ENCODE results near the gene EXOC4. TPM values are rescaled to one million over a fixed set of nuclear protein-coding genes. Genes with fewer than 3 reads are reported as not detected.
"Not testable (repeated sequence)": the region's sequence is repeated elsewhere in the genome, so short reads cannot be mapped to it uniquely, and the experiment has no call there.

The EXOC4 gene
- total RNA-seq, 1 donor from 2014 or later = 99.2 TPM

DNA sequence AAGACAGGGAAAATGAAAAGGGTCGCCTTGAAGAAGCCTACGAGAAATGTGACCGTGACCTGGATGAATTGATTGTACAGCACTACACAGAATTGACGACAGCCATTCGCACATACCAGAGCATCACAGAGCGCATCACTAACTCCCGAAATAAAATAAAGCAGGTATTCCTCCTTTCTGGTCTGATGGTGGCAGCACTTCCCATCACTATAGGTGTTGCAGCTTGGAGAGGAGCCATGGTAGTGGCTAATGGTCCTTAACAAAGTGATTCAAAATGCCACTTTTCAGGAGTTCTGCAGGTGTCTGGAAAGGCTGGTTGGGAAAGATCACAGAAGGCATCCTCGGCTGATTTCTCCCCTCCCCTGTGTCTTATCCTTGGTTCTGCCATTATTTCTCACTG is 22.1 kb downstream of the EXOC4 start:
- TF ChIP-seq, protein P1, sequence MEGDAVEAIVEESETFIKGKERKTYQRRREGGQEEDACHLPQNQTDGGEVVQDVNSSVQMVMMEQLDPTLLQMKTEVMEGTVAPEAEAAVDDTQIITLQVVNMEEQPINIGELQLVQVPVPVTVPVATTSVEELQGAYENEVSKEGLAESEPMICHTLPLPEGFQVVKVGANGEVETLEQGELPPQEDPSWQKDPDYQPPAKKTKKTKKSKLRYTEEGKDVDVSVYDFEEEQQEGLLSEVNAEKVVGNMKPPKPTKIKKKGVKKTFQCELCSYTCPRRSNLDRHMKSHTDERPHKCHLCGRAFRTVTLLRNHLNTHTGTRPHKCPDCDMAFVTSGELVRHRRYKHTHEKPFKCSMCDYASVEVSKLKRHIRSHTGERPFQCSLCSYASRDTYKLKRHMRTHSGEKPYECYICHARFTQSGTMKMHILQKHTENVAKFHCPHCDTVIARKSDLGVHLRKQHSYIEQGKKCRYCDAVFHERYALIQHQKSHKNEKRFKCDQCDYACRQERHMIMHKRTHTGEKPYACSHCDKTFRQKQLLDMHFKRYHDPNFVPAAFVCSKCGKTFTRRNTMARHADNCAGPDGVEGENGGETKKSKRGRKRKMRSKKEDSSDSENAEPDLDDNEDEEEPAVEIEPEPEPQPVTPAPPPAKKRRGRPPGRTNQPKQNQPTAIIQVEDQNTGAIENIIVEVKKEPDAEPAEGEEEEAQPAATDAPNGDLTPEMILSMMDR (IDR thresholded peaks at IDR 0.05) = no peak
- TF ChIP-seq POLR2A (IDR thresholded peaks at IDR 0.05) (no peak), POLR2AphosphoS5 (IDR thresholded peaks at IDR 0.05; ENCODE audit: insufficient read depth in 1 of 2, low read depth in 1 of 2) (no peak)
- Histone ChIP-seq H3K27me3 (no peaks in the 10 kb centered on the region), H3K4me3 (no peak overlapping the region), H3K4me1 (peaks cover 7% of the 10 kb centered on the region), H3K27ac (no peak overlapping the region), H3K36me3 (peaks cover 0 to 14% of the 10 kb centered on the region in 2 donors), H3K9me3 (no peaks in the 10 kb centered on the region)
- DNase-seq (ENCODE audit: extremely low spot score in 2 of 2) = no peak
- intact Hi-C loops (cut with DNase I) = no loop called here

DNA sequence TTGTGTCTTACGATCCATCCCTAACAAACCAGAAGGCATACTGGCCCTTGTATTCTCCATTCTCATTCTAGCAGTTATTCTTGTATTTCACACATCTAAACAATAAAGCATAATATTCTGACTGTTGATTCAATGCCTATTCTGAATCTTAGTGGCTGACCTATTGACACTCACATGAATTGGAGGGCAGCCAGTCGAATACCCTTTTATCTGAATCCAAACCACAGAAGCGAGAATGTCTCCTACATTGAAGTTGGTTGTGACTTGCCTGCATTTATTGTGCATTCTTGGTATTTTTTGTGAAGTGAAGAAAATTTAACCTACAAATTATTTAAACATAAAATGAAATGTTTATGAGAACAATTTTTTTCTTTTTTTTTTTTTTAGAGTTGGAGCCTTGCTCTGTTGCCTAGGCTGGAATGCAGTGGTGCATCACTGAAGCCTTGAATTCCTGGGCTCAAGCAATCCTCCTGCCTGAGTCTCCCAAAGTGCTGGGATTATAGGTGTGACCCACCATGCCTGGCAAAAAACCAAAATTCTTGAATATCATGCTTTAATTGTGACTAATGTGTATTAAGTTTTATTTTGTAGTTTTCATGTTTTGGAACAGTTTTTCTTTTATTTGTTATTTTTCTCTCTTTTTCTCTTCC is 22.7 kb downstream of the EXOC4 start:
- Histone ChIP-seq H3K4me3 (no peak overlapping the region), H3K36me3 (peaks cover 0 to 14% of the 10 kb centered on the region in 2 donors), H3K27ac (no peak overlapping the region), H3K4me1 (peaks cover 7% of the 10 kb centered on the region), H3K27me3 (no peaks in the 10 kb centered on the region), H3K9me3 (no peaks in the 10 kb centered on the region)
- DNase-seq (ENCODE audit: extremely low spot score in 2 of 2) = no peak
- intact Hi-C loops (cut with DNase I) = no loop called here
- TF ChIP-seq POLR2AphosphoS5 (IDR thresholded peaks at IDR 0.05; ENCODE audit: insufficient read depth in 1 of 2, low read depth in 1 of 2) (no peak), POLR2A (IDR thresholded peaks at IDR 0.05) (no peak)
- TF ChIP-seq, protein P1 (IDR thresholded peaks at IDR 0.05) = no peak

DNA sequence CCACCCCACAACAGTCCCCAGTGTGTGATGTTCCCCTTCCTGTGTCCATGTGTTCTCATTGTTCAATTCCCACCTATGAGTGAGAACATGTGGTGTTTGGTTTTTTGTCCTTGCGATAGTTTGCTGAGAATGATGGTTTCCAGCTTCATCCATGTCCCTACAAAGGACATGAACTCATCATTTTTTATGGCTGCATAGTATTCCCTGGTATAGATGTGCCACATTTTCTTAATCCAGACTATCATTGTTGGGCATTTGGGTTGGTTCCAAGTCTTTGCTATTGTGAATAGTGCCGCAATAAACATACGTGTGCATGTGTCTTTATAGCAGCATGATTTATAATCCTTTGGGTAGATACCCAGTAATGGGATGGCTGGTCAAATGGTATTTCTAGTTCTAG is 26.1 kb downstream of the EXOC4 start:
- H3K27ac ChIP-seq; H3K4me1 ChIP-seq; intact Hi-C loops (cut with DNase I); H3K4me3 ChIP-seq; H3K9me3 ChIP-seq; DNase-seq (ENCODE audit: extremely low spot score in 2 of 2); H3K27me3 ChIP-seq: not testable (repeated sequence)
- peaks cover 0 to 14% of the 10 kb centered on the region in 2 donors for H3K36me3 ChIP-seq

DNA sequence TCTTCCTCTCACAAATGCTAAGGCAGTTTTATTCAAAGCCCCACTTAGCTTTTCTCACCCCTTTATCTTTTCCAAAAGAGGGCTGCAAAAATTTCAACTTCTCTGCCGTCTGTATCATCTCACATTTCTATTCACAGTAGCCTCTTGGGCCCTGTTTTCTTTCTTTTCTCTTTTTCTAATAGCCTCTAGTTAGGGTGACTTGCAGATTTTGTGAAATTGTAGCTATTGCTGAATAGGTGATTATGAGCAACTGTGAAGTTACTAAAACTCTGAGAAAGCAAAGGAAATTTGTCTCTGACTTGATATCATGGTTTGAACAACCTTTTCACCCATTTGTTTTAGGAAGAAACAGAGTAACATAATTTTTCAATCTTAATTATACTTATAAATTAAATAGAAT is 29.2 kb downstream of the EXOC4 start:
- H3K9me3 ChIP-seq = no peaks in the 10 kb centered on the region
- H3K4me3 ChIP-seq = no peak overlapping the region
- H3K36me3 ChIP-seq = peaks cover 0 to 2% of the 10 kb centered on the region in 2 donors
- no peaks in the 10 kb centered on the region for H3K4me1 ChIP-seq
- intact Hi-C loops (cut with DNase I) = no loop called here
- H3K27ac ChIP-seq = no peak overlapping the region
- H3K27me3 ChIP-seq = no peaks in the 10 kb centered on the region
- TF ChIP-seq, protein P1 (IDR thresholded peaks at IDR 0.05) = no peak
- no peak for TF ChIP-seq POLR2AphosphoS5 (IDR thresholded peaks at IDR 0.05; ENCODE audit: insufficient read depth in 1 of 2, low read depth in 1 of 2)
- TF ChIP-seq POLR2A (IDR thresholded peaks at IDR 0.05) = no peak
- DNase-seq (ENCODE audit: extremely low spot score in 2 of 2) = no peak

DNA sequence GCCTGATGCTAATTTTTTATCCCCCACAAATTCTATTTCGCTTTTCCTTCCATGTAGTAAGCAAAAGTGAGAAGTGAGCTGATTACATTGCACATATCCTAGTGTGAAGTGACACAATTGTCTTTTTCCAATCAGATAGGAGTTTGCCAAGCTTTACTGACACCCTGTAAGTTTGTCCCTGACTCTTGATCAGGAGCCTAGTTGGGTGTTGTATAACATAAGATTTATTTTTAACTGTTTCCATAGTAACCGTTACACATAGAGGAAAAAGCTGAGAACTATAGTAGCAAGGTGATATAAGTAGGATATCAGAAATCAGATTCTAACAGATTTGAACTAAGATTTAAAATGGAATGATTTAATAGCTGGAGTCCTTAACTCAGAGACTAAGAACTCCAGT is 31.2 kb downstream of the EXOC4 start:
- Histone ChIP-seq H3K27ac (no peak overlapping the region), H3K4me3 (no peak overlapping the region), H3K9me3 (no peaks in the 10 kb centered on the region), H3K27me3 (no peaks in the 10 kb centered on the region), H3K4me1 (no peaks in the 10 kb centered on the region), H3K36me3 (peaks cover 0 to 4% of the 10 kb centered on the region in 2 donors)
- TF ChIP-seq, protein P1 (IDR thresholded peaks at IDR 0.05) = no peak
- TF ChIP-seq POLR2A (IDR thresholded peaks at IDR 0.05) (no peak), POLR2AphosphoS5 (IDR thresholded peaks at IDR 0.05; ENCODE audit: insufficient read depth in 1 of 2, low read depth in 1 of 2) (no peak)
- no peak for DNase-seq (ENCODE audit: extremely low spot score in 2 of 2)
- intact Hi-C loops (cut with DNase I) = no loop called here

Measured in vagina (tissue), 2 donors.